SK-N-SH (cell line): ENCODE measurements around the gene CDO1. TPM values are rescaled to one million over a fixed set of nuclear protein-coding genes. Genes with fewer than 3 reads are reported as not detected.

Source experiments
- CTCF ChIA-PET: fragments of 300-600, 350-600 bp; formaldehyde crosslinking; extraction: SDS; loops from one replicate; lab custom pipeline; 2021; lab: Yijun Ruan, JAX
- POLR2A ChIA-PET: fragments of 350-600 bp; sonication (Branson Sonifier 250); formaldehyde crosslinking; extraction: SDS; loops from one replicate; lab custom pipeline; 2020; ENCODE audit warnings: antibody characterized with exemption, inconsistent platforms; lab: Yijun Ruan, JAX
- DNase-seq: peaks from one replicate; pipeline ENCODE4 v3.0.0; 2012
- H2AFZ ChIP-seq: fragments of 200-600 bp; sonication (generic); 2 replicates; pipeline ENCODE4 v1.8.1; 2016; ENCODE audit warnings: antibody characterized with exemption, mild to moderate bottlenecking, low read depth
- H3F3A ChIP-seq: fragments of 200-600 bp; sonication (generic); replicated peaks from 2 replicates; pipeline ENCODE3; 2016; ENCODE audit warnings: antibody characterized with exemption, mild to moderate bottlenecking; ENCODE audit not compliant: insufficient read depth
- H3K27ac ChIP-seq, 2 experiments: fragments of 200-500 bp in 1 of 2; fragments of 200-600 bp in 1 of 2; sonication (Bioruptor generic) in 1 of 2; sonication (generic), shearing (Covaris generic) in 1 of 2; 2 replicates each; pipeline versions ENCODE4 v1.5.1 to v1.6.1; 2014 to 2016; ENCODE audit warnings: low read depth in 2 of 2, inconsistent platforms in 1 of 2, low read length in 1 of 2, mild to moderate bottlenecking in 1 of 2, mixed read lengths in 1 of 2
- H3K27me3 ChIP-seq: fragments of 200-600 bp; sonication (generic), shearing (Covaris generic); 2 replicates; pipeline ENCODE4 v1.6.1; 2016; ENCODE audit warnings: mixed run types; ENCODE audit not compliant: insufficient read depth
- H3K36me3 ChIP-seq, 2 experiments: fragments of 200-500 bp in 1 of 2; fragments of 200-600 bp in 1 of 2; sonication (Bioruptor generic) in 1 of 2; sonication (generic) in 1 of 2; replicated peaks in 1 of 2; 2 replicates each; pipeline versions ENCODE3 to v1.5.1; 2014 to 2016; ENCODE audit warnings: low read length in 1 of 2, mild to moderate bottlenecking in 1 of 2; ENCODE audit not compliant: insufficient read depth in 2 of 2, control insufficient read depth in 1 of 2
- H3K4me1 ChIP-seq, 2 experiments: fragments of 200-500 bp in 1 of 2; fragments of 200-600 bp in 1 of 2; sonication (Bioruptor generic) in 1 of 2; sonication (generic), shearing (Covaris generic) in 1 of 2; 2 replicates each; pipeline versions ENCODE4 v1.5.1 to v1.6.1; 2014 to 2016; ENCODE audit warnings: low read depth in 1 of 2, low read length in 1 of 2, mixed run types in 1 of 2; ENCODE audit not compliant: insufficient read depth in 2 of 2, control insufficient read depth in 1 of 2
- H3K4me2 ChIP-seq: fragments of 200-600 bp; sonication (generic), shearing (Covaris generic); 2 replicates; pipeline ENCODE4 v1.6.1; 2017; ENCODE audit warnings: mixed run types
- H3K4me3 ChIP-seq, 2 experiments: fragments of 200-500 bp in 1 of 2; fragments of 200-600 bp in 1 of 2; sonication (Bioruptor generic) in 1 of 2; sonication (generic), shearing (Covaris generic) in 1 of 2; 2 replicates each; pipeline versions ENCODE4 v1.5.1 to v1.8.1; 2014 to 2016; ENCODE audit warnings: low read depth in 2 of 2, inconsistent platforms in 1 of 2, low read length in 1 of 2, mild to moderate bottlenecking in 1 of 2, mixed read lengths in 1 of 2, moderate library complexity in 1 of 2
- H3K79me2 ChIP-seq: fragments of 200-600 bp; sonication (generic); 2 replicates; pipeline ENCODE4 v1.8.1; 2017; ENCODE audit warnings: mild to moderate bottlenecking; ENCODE audit not compliant: insufficient read depth
- H3K9ac ChIP-seq: fragments of 200-600 bp; sonication (generic); 2 replicates; pipeline ENCODE4 v1.6.1; 2017; ENCODE audit warnings: mixed run types
- H3K9me2 ChIP-seq: fragments of 200-600 bp; sonication (generic); 2 replicates; pipeline ENCODE4 v1.6.1; 2017; ENCODE audit warnings: mixed run types
- H3K9me3 ChIP-seq: fragments of 200-600 bp; sonication (generic); 2 replicates; pipeline ENCODE4 v1.6.1; 2017; ENCODE audit warnings: mixed run types, mild to moderate bottlenecking, moderate library complexity
- H4K20me1 ChIP-seq: fragments of 200-600 bp; sonication (generic); 2 replicates; pipeline ENCODE4 v1.6.1; 2017; ENCODE audit warnings: mild to moderate bottlenecking, mixed run types; ENCODE audit not compliant: insufficient read depth
- EP300 ChIP-seq, 2 experiments: IDR thresholded peaks; 2 replicates each; pipeline versions ENCODE4 v1.4.0 to v1.6.1; 2012; ENCODE audit warnings: borderline replicate concordance in 1 of 2, low read depth in 1 of 2, low read length in 1 of 2
- FOXJ3 ChIP-seq: sonication (generic); formaldehyde crosslinking; IDR thresholded peaks from 2 replicates; pipeline ENCODE4 v1.5.1; 2020; ENCODE audit warnings: mild to moderate bottlenecking, missing genetic modification reagents
- FOXM1 ChIP-seq: IDR thresholded peaks from 2 replicates; pipeline ENCODE4 v1.4.0; 2012; ENCODE audit warnings: low read depth, mild to moderate bottlenecking
- GABPA ChIP-seq: IDR thresholded peaks from 2 replicates; pipeline ENCODE4 v1.4.0; 2012; ENCODE audit warnings: low read depth, mild to moderate bottlenecking
- GATA2 ChIP-seq: sonication (generic); formaldehyde crosslinking; IDR thresholded peaks from 2 replicates; pipeline ENCODE4 v1.5.0; 2020; ENCODE audit warnings: mild to moderate bottlenecking, missing genetic modification reagents
- MXI1 ChIP-seq: IDR thresholded peaks from 2 replicates; pipeline ENCODE4 v1.6.1; 2012; ENCODE audit warnings: mild to moderate bottlenecking, low read depth, low read length, improper control_type of control experiment
- RCOR1 ChIP-seq: fragments of 150-350 bp; IDR thresholded peaks from 2 replicates; pipeline ENCODE4 v1.6.1; 2017; ENCODE audit warnings: antibody characterized with exemption, low read length
- RXRA ChIP-seq: IDR thresholded peaks from 2 replicates; pipeline ENCODE4 v1.4.0; 2012; ENCODE audit warnings: low read depth, mild to moderate bottlenecking, borderline replicate concordance
- SIN3A ChIP-seq: IDR thresholded peaks from 2 replicates; pipeline ENCODE4 v1.6.1; 2012; ENCODE audit warnings: low read depth, mild to moderate bottlenecking, low read length, moderate library complexity, borderline replicate concordance
- SMC3 ChIP-seq: IDR thresholded peaks from 2 replicates; pipeline ENCODE4 v1.6.1; 2012; ENCODE audit warnings: low read depth, low read length, improper control_type of control experiment
- TAF1 ChIP-seq: IDR thresholded peaks from 2 replicates; pipeline ENCODE4 v1.6.1; 2012; ENCODE audit warnings: low read depth, mild to moderate bottlenecking, low read length, moderate library complexity, borderline replicate concordance
- TEAD4 ChIP-seq: IDR thresholded peaks from 2 replicates; pipeline ENCODE4 v1.4.0; 2012; ENCODE audit warnings: mild to moderate bottlenecking, borderline replicate concordance; ENCODE audit not compliant: insufficient read depth
- YY1 ChIP-seq: IDR thresholded peaks from 2 replicates; pipeline ENCODE4 v1.4.0; 2012; ENCODE audit warnings: low read depth, mild to moderate bottlenecking
- WGBS: methylation state at CpG from one replicate; pipeline ENCODE4 v1.1.6; 2017; ENCODE audit warnings: low lambda C conversion rate; 5-methylcytosine and 5-hydroxymethylcytosine counted together
- polyA plus RNA-seq, 3 experiments: library from polyadenylated mRNA; depleted of rRNA; stranded (reverse); fragments of >200 nt; gene quantifications; 2 replicates each; pipeline ENCODE4 v1.2.3, GENCODE V29; 2012
- TF ChIP-seq, protein P1 (sequence below): fragments of 150-350 bp; IDR thresholded peaks from 2 replicates; pipeline ENCODE4 v1.6.1; 2016; ENCODE audit warnings: mild to moderate bottlenecking, low read depth, low read length
- TF ChIP-seq, protein P2 (sequence below): fragments of 200-600 bp; sonication (generic); IDR thresholded peaks from 2 replicates; pipeline ENCODE4 v1.6.1; 2017; ENCODE audit warnings: antibody characterized with exemption, mild to moderate bottlenecking, moderate library complexity
- TF ChIP-seq, protein P3 (sequence below): IDR thresholded peaks from 2 replicates; pipeline ENCODE4 v1.4.0; 2012; ENCODE audit warnings: low read depth, borderline replicate concordance
- TF ChIP-seq, protein P4 (sequence below): IDR thresholded peaks from 2 replicates; pipeline ENCODE4 v1.4.0; 2012; ENCODE audit warnings: low read depth
- TF ChIP-seq, protein P5 (sequence below): IDR thresholded peaks from 2 replicates; pipeline ENCODE4; 2012
- TF ChIP-seq, protein P6 (sequence below): fragments of 150-350 bp; IDR thresholded peaks from 2 replicates; pipeline ENCODE4 v1.6.1; 2017; ENCODE audit warnings: antibody characterized with exemption, low read length, low read depth, borderline replicate concordance

The CDO1 gene
- polyA plus RNA-seq, 1 of the 3 experiments (the other 2 are of a cell fraction) = 3.1 TPM

DNA sequence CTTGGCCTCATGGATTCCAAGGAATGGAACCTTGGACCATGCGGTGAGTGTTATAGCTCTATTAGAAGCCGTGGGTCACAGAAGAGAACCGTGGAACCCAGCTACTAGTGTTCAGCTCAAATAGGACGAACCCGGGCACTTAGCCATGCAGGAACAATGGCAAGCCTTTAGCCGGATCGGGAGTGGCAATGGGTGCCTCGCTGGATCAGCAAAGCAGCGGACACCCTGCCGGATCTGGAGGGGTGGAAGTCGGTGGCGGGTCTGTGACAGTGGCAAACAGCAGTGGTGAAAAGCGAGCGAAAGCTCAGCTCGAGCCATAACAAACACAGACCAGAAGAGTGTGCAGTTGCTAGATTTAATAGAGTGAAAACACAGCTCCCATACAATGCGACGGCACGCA, 2.4 kb upstream of the CDO1 start:
- H3F3A ChIP-seq = no peaks in the 10 kb centered on the region
- no peak for TF ChIP-seq EP300 (IDR thresholded peaks at IDR 0.05; ENCODE audit: borderline replicate concordance in 1 of 2, low read depth in 1 of 2, low read length in 1 of 2)
- TF ChIP-seq GABPA = no peak
- TF ChIP-seq TEAD4 = no peak
- TF ChIP-seq, protein P1, sequence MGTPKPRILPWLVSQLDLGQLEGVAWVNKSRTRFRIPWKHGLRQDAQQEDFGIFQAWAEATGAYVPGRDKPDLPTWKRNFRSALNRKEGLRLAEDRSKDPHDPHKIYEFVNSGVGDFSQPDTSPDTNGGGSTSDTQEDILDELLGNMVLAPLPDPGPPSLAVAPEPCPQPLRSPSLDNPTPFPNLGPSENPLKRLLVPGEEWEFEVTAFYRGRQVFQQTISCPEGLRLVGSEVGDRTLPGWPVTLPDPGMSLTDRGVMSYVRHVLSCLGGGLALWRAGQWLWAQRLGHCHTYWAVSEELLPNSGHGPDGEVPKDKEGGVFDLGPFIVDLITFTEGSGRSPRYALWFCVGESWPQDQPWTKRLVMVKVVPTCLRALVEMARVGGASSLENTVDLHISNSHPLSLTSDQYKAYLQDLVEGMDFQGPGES = no peak
- TF ChIP-seq SMC3 = no peak
- TF ChIP-seq, protein P2, sequence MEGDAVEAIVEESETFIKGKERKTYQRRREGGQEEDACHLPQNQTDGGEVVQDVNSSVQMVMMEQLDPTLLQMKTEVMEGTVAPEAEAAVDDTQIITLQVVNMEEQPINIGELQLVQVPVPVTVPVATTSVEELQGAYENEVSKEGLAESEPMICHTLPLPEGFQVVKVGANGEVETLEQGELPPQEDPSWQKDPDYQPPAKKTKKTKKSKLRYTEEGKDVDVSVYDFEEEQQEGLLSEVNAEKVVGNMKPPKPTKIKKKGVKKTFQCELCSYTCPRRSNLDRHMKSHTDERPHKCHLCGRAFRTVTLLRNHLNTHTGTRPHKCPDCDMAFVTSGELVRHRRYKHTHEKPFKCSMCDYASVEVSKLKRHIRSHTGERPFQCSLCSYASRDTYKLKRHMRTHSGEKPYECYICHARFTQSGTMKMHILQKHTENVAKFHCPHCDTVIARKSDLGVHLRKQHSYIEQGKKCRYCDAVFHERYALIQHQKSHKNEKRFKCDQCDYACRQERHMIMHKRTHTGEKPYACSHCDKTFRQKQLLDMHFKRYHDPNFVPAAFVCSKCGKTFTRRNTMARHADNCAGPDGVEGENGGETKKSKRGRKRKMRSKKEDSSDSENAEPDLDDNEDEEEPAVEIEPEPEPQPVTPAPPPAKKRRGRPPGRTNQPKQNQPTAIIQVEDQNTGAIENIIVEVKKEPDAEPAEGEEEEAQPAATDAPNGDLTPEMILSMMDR = no peak
- TF ChIP-seq, protein P3, sequence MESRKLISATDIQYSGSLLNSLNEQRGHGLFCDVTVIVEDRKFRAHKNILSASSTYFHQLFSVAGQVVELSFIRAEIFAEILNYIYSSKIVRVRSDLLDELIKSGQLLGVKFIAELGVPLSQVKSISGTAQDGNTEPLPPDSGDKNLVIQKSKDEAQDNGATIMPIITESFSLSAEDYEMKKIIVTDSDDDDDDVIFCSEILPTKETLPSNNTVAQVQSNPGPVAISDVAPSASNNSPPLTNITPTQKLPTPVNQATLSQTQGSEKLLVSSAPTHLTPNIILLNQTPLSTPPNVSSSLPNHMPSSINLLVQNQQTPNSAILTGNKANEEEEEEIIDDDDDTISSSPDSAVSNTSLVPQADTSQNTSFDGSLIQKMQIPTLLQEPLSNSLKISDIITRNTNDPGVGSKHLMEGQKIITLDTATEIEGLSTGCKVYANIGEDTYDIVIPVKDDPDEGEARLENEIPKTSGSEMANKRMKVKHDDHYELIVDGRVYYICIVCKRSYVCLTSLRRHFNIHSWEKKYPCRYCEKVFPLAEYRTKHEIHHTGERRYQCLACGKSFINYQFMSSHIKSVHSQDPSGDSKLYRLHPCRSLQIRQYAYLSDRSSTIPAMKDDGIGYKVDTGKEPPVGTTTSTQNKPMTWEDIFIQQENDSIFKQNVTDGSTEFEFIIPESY = no peak
- TF ChIP-seq YY1 = no peak
- TF ChIP-seq, protein P4, sequence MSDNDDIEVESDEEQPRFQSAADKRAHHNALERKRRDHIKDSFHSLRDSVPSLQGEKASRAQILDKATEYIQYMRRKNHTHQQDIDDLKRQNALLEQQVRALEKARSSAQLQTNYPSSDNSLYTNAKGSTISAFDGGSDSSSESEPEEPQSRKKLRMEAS = no peak
- no peak for TF ChIP-seq FOXM1
- TF ChIP-seq, protein P5, sequence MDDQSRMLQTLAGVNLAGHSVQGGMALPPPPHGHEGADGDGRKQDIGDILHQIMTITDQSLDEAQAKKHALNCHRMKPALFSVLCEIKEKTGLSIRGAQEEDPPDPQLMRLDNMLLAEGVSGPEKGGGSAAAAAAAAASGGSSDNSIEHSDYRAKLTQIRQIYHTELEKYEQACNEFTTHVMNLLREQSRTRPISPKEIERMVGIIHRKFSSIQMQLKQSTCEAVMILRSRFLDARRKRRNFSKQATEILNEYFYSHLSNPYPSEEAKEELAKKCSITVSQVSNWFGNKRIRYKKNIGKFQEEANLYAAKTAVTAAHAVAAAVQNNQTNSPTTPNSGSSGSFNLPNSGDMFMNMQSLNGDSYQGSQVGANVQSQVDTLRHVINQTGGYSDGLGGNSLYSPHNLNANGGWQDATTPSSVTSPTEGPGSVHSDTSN = no peak
- TF ChIP-seq RXRA = no peak
- TF ChIP-seq MXI1 = no peak
- no peak for TF ChIP-seq FOXJ3 (CRISPR knock-in tag)
- TF ChIP-seq, protein P6, sequence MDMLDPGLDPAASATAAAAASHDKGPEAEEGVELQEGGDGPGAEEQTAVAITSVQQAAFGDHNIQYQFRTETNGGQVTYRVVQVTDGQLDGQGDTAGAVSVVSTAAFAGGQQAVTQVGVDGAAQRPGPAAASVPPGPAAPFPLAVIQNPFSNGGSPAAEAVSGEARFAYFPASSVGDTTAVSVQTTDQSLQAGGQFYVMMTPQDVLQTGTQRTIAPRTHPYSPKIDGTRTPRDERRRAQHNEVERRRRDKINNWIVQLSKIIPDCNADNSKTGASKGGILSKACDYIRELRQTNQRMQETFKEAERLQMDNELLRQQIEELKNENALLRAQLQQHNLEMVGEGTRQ = no peak
- no peak for TF ChIP-seq TAF1
- TF ChIP-seq SIN3A = no peak
- TF ChIP-seq RCOR1 = no peak
- TF ChIP-seq GATA2 (CRISPR knock-in tag) = no peak
- H3K9me3 ChIP-seq = no peaks in the 10 kb centered on the region
- H3K9ac ChIP-seq = no peak overlapping the region
- H3K79me2 ChIP-seq = no peaks in the 10 kb centered on the region
- no peak overlapping the region for H3K27ac ChIP-seq
- H3K36me3 ChIP-seq = no peaks in the 10 kb centered on the region
- H3K27me3 ChIP-seq = peaks cover 32% of the 10 kb centered on the region
- H3K4me1 ChIP-seq = peaks cover 0 to 13% of the 10 kb centered on the region in 2 experiments; a peak in 1 of 4 replicates
- CTCF ChIA-PET = interaction anchor here (0.7 to 1.9 kb wide), 3 partner anchors 13 to 190 kb away, joined by 4 to 10 read pairs (median 5); no protein-coding TSS in a partner anchor
- POLR2A ChIA-PET = no interaction called here
- no peak for DNase-seq
- 88% methylated on average over 18 of the region's 18 CpGs for WGBS
- no peaks in the 10 kb centered on the region for H4K20me1 ChIP-seq
- no peak overlapping the region for H2AFZ ChIP-seq
- no peak overlapping the region for H3K4me3 ChIP-seq
- no peak overlapping the region for H3K4me2 ChIP-seq
- no peaks in the 10 kb centered on the region for H3K9me2 ChIP-seq
